NCI-H1048 (cell line): ENCODE measurements around the gene ST14.

Experiments used
- DNase-seq: peaks from one replicate; lab custom pipeline; 2025; lab: John Stamatoyannopoulos, UW

The ST14 gene

GRCh38 chr11:130136107-130136506, 23.5 kb upstream of the ST14 start:
- no peak for DNase-seq

- no peak for DNase-seq
Observed at GRCh38 chr11:130137999-130138398, 21.6 kb upstream of the ST14 start.

- DNase-seq = no peak
Observed at GRCh38 chr11:130139401-130139800, 20.2 kb upstream of the ST14 start.

DNA sequence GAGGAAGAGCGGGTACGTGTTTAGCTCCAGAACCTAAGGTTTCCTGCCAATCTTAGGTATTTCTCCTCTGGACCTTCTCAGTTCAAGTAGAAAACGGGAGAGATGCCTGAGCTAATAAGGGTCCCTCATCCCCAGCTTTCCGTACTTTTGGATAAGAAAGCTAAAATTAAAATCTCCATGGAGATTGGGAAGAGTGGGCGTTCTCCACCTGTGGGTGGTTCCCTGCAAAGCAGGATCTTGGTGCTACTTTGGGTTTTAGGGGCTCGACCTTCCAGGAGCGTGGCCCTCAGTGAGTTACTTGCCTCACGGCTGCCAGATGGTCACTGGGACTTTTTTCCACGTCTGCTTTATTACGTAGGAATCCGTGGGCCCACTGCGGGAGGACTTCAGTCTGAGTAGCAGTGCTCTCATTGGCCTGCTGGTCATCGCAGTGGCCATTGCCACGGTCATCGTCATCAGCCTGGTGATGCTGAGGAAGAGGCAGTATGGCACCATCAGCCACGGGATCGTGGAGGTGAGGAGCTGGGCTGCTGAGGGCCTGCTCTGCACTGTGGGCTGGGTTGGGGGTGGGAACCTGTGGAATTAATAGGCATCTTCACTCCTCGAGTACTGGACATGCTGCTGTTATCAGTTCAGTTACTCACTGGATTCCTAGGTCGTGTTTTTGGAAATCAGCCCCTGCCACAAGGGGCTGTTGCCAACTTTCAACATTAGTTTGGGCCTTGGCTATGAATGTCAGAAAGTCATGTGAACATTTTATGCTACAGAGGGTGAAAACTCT, 17.8 kb upstream of the ST14 start:
- DNase-seq = no peak

DNA sequence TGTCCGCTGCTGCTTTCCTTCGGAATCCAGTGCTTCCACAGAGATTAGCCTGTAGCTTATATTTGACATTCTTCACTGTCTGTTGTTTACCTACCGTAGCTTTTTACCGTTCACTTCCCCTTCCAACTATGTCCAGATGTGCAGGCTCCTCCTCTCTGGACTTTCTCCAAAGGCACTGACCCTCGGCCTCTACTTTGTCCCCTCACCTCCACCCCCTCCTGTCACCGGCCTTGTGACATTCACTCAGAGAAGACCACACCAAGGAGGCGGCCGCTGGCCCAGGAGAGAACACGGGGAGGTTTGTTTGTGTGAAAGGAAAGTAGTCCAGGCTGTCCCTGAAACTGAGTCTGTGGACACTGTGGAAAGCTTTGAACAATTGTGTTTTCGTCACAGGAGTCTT, 15.4 kb upstream of the ST14 start:
- DNase-seq = no peak

DNA sequence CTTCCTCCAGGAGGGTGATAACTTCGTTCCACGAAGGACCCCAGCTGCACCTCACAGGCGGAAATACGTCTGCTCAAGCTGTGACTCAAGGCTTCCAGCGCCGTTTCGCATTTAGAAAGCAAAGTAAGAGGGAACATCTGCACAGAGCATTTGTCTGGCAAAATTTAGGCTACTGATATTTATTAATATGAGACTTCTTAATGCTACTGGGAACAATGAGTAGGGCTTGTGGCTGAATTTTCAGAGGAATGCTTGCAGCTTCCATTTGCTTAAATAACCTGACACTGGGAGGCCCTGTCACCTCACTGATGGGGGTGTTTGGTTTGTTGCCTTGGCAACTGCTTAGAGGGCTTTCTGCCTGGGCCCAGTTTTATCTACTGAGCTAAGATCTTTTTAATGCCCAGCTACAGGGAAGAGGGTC, 14.7 kb upstream of the ST14 start:
- no peak for DNase-seq

DNA sequence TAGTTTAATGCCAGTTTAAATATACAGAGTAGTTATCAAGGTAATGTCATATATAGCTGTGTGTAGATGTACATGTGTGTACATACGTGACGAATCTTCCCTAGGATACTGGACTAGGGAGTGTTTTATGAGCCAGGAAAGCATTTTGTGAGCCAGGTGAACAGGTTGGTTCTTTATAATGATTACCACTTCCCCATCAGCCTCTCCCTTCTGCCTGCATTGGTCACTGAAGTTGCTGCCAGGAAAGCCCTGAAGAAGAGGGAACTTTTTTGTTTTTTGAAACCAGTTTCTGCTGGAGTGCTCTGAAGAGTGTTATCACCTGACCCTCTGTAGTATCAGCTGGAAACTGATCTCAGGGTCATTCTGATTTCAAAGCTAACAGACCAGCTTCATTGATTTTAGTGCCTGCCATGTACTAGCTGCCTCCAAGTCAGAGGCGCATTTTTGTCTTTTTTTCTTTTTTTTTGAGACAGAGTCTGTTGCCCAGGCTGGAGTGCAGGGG, 14.2 kb upstream of the ST14 start:
- DNase-seq = no peak

DNA sequence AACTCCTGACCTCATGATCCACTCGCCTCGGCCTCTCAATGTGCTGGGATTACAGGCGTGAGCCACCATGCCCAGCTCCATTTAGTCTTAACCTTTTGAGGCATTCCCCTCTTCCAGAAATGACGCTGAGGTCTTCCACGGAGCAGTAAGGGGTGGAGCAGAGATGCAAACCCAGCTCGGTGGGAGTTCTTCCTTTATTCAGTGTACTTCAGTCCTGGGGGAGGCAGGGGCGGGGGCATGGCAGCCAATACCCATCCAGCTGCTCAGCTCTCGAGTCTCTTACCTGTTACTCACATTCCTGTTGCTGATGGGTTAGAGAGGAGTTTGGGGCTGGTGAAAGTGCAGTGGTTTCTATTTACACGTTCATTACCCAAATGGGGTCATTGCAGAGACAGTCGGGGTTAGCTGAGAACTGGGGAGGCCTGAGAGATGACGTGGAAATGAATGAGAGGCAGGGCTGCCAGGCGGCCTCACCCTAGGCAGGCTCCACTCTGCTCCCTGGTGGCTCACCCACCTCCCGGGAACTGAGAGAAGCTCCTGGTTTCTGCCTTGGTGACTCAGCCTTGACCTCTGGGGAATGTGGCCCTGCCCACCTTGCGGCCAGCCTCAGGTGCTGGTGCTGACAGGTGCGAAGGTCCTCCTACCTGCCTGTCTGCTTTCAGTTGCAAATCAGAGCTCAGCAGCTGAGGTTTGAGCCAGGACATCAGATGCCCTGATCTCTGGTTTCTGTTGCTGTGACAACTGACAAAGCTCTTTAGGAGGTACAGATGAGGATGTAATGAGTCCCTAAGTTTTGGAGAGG, 13.4 kb upstream of the ST14 start:
- DNase-seq = no peak

DNA sequence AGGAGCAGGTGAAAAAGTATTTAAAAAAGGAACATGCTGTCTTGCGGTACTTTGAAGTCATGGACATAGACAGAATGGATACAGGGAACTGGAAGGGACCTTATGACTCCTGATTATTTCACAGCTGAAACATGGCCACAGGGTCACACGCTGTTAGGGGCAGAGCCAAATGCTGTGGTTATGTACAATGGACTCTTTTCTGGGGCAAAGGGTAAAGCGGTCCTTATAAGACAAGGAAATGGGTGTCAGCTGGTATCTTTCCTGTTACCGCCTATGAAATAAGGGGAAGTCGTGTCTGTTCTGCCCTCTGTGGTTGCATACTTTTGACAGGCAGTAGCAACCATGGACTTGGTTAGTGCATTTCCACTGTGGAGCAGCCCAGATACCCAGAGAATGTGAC, 12.8 kb upstream of the ST14 start:
- no peak for DNase-seq

GRCh38 chr11:130148796-130149326, 10.7 kb upstream of the ST14 start:
- no peak for DNase-seq

- DNase-seq = no peak
Observed at GRCh38 chr11:130150790-130151189, 8.8 kb upstream of the ST14 start.

DNA sequence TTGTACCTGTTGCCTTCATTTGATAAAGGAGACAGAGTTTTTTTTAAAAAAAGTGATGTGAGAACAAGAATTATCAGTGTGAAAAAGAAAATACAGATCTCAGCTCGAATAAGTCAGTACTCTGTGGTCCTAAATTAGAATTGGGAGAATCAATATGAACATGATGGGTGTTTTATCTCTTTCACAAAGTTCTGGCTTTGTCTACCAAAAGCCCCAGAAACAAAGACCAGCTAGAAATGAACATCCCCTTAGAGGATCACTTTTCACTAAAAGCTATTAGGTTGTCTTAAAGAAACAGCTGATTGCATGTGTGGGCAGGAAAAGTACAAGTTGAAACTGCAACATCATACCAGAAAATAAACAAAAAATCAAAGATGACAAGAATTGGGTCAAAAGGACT, 8.4 kb upstream of the ST14 start:
- DNase-seq = no peak

- DNase-seq = no peak
Observed at GRCh38 chr11:130156108-130157022, 3.2 kb upstream of the ST14 start.

DNA sequence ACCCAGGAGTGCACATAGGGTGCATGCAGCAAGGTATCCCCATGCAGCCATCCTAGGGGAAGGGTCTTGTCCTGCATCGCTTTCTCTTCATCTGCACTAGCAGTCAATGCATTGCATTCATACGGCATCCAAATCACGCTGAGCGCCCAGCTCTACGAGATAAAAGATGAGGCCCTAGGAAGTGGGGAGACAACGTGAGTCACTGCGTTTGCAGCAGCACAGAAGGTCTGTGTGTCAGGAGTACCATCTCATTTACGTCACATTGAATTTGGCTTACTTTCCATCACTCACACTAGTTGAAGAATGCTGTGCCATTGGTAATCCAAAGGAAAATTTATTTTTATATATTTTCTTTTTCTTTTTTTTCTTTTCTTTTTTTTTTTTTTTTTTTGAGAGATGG, 2.5 kb upstream of the ST14 start:
- no peak for DNase-seq

DNA sequence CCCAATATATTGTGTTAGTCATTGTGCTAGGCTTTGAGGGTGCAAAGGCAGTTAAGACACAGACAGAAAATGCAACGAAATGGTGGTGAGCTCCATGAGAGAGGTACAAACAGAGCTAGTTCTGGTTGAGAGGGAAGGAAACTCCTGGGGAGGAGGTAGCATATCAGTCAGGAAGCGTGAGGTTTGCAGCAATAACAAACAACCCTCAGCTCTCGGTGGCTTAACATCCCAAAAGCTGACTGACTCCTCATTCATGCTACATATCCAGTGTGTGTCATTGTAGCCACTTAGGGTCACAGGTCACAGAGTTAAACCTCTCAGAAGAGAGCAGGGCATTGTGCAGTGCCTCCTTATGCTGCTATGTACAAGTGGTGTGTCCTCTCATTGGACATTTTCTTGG, 1.7 kb upstream of the ST14 start:
- DNase-seq = no peak

DNA sequence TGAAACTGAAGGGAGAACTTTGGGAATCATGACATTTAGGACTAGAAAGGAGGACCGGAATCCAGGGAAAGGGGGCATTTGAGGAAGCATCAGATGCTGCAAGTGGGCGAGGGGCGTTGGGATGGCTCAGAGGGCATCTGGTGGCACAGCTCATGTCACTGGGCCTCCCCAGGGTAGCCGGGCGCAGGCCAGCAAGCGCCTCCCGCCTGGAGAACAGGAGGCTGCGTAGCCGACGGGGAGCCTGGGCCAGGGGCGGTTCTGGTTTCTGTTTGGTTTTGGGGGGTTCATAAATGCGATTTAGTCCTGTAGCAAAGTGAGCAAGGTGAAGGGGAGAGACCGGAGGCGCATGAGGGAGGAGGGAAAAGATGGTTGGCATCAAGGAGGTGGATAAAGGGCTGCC, 443 bp upstream of the ST14 start:
- DNase-seq = no peak

GRCh38 chr11:130160498-130161155, 1.0 kb downstream of the ST14 start:
- no peak for DNase-seq

- DNase-seq = no peak
Observed at GRCh38 chr11:130161441-130162145, 2.0 kb downstream of the ST14 start.

GRCh38 chr11:130162733-130163132, 3.2 kb downstream of the ST14 start:
- DNase-seq = no peak

- no peak for DNase-seq
Observed at GRCh38 chr11:130163346-130164220, 4.0 kb downstream of the ST14 start.
